Neural crest cell (in vitro differentiated cells): ENCODE results near the gene RNLS. TPM values are rescaled to one million over a fixed set of nuclear protein-coding genes. Genes with fewer than 3 reads are reported as not detected.

Experiments used
- DNase-seq: peaks from one replicate; pipeline ENCODE4 v3.0.0; 2021; ENCODE audit warnings: low read depth, mixed read lengths, low spot score
- H3K27ac Mint-ChIP-seq: one replicate; pipeline ENCODE4 v1.8.0; 2021; ENCODE audit warnings: mild to moderate bottlenecking, mixed read lengths; ENCODE audit not compliant: unreplicated experiment
- H3K27me3 Mint-ChIP-seq: 2 replicates; pipeline ENCODE4 v1.8.0; 2021; ENCODE audit warnings: low read depth, mild to moderate bottlenecking, mixed read lengths
- H3K36me3 Mint-ChIP-seq: 2 replicates; pipeline ENCODE4 v1.8.0; 2021; ENCODE audit warnings: low read depth, mild to moderate bottlenecking, mixed read lengths
- H3K4me1 Mint-ChIP-seq: 2 replicates; pipeline ENCODE4 v1.8.0; 2021; ENCODE audit warnings: mixed read lengths
- H3K4me3 Mint-ChIP-seq: one replicate; pipeline ENCODE4 v1.8.0; 2021; ENCODE audit warnings: mild to moderate bottlenecking, mixed read lengths
- H3K9me3 Mint-ChIP-seq: 2 replicates; pipeline ENCODE4 v1.8.0; 2021; ENCODE audit warnings: mixed read lengths
- total RNA-seq: library from RNA; stranded (reverse); gene quantifications from 2 replicates; pipeline ENCODE4 v1.2.1, GENCODE V29; 2021
- TF ChIP-seq, protein P1 (sequence below): fragments of 200-600 bp; sonication (generic); conservative IDR thresholded peaks from 2 replicates; pipeline ENCODE4 v1.5.0; 2021; ENCODE audit warnings: antibody characterized with exemption, mild to moderate bottlenecking

Gene RNLS
- total RNA-seq, 1 donor from 2014 or later, result 3.3 TPM

DNA sequence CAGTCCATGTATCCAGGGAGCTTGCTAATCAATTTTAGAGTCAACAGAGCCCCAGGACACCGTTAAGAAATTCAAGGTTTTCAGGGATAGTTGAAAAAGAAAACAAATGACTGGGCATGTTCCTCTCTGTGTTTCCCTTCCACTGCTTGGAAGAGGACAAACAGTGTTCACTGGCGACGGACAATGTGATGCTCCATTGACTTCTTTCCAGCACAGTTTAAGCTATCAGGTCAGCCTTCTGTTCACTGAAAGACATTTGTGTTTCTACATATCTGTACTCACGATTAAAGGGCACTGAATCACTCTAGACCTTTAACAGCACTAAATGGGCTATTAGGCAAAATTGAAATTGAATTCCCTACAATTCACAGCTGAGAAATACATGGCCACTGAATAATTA lies 123.6 kb downstream of the RNLS start:
- Mint-ChIP-seq H3K27me3 (no peaks in the 10 kb centered on the region), H3K36me3 (no peaks in the 10 kb centered on the region), H3K27ac (no peak overlapping the region), H3K4me3 (no peak overlapping the region), H3K4me1 (peaks cover 4% of the 10 kb centered on the region), H3K9me3 (no peaks in the 10 kb centered on the region)
- TF ChIP-seq, protein P1, sequence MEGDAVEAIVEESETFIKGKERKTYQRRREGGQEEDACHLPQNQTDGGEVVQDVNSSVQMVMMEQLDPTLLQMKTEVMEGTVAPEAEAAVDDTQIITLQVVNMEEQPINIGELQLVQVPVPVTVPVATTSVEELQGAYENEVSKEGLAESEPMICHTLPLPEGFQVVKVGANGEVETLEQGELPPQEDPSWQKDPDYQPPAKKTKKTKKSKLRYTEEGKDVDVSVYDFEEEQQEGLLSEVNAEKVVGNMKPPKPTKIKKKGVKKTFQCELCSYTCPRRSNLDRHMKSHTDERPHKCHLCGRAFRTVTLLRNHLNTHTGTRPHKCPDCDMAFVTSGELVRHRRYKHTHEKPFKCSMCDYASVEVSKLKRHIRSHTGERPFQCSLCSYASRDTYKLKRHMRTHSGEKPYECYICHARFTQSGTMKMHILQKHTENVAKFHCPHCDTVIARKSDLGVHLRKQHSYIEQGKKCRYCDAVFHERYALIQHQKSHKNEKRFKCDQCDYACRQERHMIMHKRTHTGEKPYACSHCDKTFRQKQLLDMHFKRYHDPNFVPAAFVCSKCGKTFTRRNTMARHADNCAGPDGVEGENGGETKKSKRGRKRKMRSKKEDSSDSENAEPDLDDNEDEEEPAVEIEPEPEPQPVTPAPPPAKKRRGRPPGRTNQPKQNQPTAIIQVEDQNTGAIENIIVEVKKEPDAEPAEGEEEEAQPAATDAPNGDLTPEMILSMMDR, result no peak
- no peak for DNase-seq

DNA sequence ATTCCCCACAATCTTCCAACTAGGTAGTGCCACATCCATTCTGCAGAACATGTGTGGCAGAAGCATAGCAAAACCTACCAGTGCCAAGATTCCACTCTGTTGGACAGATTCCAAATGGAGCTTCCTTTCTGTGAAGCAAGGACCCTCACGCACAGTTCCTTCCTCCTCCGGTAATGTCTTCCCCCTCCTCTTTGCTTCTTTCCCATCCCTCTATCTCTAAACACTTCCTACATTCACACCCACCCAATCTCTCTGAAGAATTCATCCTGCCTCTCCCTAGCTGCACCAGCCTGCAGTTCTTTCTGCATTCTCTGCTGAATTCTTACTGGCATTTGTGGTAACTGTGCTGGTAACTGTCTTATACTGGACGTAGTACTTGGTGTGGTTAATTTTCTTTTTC lies 124.9 kb downstream of the RNLS start:
- Mint-ChIP-seq H3K9me3 (no peaks in the 10 kb centered on the region), H3K4me3 (no peak overlapping the region), H3K27ac (no peak overlapping the region), H3K27me3 (no peaks in the 10 kb centered on the region), H3K36me3 (no peaks in the 10 kb centered on the region), H3K4me1 (peaks cover 4% of the 10 kb centered on the region)
- TF ChIP-seq, protein P1, result no peak
- DNase-seq, result no peak

DNA sequence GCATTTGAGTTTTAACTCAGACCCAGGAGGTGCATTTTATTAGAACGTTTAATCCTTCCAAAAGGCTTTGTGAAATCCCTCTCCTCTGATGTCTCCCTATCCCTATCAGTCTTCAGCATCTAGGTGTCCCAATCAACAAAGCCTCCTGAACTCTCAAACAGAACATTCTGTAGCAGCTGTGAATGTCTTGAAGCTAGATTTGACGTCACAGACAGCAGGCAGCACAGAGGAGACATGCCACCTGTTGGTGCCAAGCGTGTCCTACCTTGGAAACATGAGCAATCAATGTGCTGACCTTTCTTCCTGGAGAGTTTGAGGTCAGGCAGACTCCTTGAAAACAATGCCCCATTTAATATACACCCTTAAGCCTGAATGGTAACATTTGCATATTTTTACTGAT lies 125.5 kb downstream of the RNLS start:
- H3K9me3 Mint-ChIP-seq, result peaks cover 2% of the 10 kb centered on the region
- peaks cover 4% of the 10 kb centered on the region for H3K4me1 Mint-ChIP-seq
- no peaks in the 10 kb centered on the region for H3K27me3 Mint-ChIP-seq
- H3K4me3 Mint-ChIP-seq, result no peak overlapping the region
- H3K27ac Mint-ChIP-seq, result no peak overlapping the region
- H3K36me3 Mint-ChIP-seq, result no peaks in the 10 kb centered on the region
- DNase-seq, result no peak
- TF ChIP-seq, protein P1, result no peak

DNA sequence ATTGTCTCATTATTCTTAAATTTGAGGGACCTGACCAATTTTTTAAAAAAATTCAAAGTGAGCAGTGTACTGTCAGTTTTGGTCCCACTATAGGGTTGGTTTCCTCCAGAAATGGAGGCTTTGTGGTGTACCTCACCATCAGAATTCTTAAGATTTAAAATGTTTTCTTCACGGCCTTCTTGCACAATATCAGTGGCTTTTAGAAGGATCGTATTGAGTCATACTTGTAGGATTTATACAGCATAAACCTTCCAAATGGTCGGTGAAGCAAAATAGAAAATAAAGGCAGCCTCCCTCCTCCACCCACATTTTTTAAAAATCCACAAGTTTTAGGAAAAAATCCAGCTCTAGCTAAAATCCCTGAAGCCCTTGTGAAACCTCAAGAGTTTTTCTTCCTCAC lies 126.4 kb downstream of the RNLS start:
- TF ChIP-seq, protein P1, result no peak
- Mint-ChIP-seq H3K4me1 (peaks cover 4% of the 10 kb centered on the region), H3K36me3 (no peaks in the 10 kb centered on the region), H3K9me3 (peaks cover 4% of the 10 kb centered on the region), H3K27ac (no peak overlapping the region), H3K27me3 (no peaks in the 10 kb centered on the region), H3K4me3 (no peak overlapping the region)
- DNase-seq, result no peak

DNA sequence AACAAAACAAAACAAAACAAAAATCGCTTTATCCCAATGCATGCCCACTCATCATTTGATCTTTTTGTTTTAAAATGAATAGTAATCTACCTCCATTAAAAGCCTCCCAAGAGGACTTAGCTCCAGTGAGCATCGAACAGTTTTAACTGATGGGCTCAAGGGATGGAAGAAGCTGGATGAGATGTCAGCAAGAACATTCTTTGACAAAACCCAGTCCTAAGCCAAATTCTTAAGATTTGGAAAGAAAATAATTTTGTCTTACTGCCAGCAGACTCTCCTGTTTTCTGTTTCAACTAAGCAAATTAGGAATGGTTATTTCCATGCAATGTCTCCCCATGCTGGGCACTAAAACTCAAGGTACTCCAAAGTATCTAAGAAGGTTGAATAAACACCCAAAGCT lies 127.3 kb downstream of the RNLS start:
- no peaks in the 10 kb centered on the region for H3K36me3 Mint-ChIP-seq
- H3K4me3 Mint-ChIP-seq, result no peak overlapping the region
- H3K27me3 Mint-ChIP-seq, result no peaks in the 10 kb centered on the region
- H3K27ac Mint-ChIP-seq, result no peak overlapping the region
- TF ChIP-seq, protein P1, result no peak
- peaks cover 4% of the 10 kb centered on the region for H3K9me3 Mint-ChIP-seq
- DNase-seq, result no peak
- H3K4me1 Mint-ChIP-seq, result peaks cover 4% of the 10 kb centered on the region

DNA sequence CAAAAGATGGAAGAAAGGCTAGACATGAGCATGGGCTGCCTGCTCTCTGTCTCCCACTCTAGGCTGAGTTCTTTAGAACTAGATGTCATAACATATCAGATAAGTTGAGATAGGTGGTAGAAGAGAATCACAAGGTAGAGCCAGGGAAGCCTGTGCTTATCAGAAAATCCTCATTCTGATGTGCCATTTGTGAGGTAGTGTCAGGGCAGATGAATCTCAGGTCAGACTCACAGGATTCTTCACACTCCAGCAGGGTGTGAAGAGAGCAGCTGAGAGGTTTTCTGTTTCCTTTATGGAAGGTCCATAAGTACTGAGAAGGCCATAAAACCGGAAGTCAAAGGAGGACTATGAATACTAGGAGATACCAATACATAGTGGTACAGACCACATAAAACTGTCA lies 132.9 kb downstream of the RNLS start:
- Mint-ChIP-seq H3K36me3 (no peaks in the 10 kb centered on the region), H3K27ac (no peak overlapping the region), H3K4me3 (no peak overlapping the region), H3K9me3 (peaks cover 12% of the 10 kb centered on the region), H3K4me1 (no peaks in the 10 kb centered on the region), H3K27me3 (no peaks in the 10 kb centered on the region)
- no peak for DNase-seq
- TF ChIP-seq, protein P1, result no peak
